OCI-LY1 (cell line): ENCODE measurements around the gene TAS2R3.

Experiments used
- CTCF ChIP-seq: fragments of 200-600 bp; sonication (generic), shearing (Covaris generic); IDR thresholded peaks from 2 replicates; pipeline ENCODE4 v1.5.1; 2017; ENCODE audit warnings: mild to moderate bottlenecking, antibody characterized with exemption, low read length, moderate library complexity, mixed read lengths
- EZH2 ChIP-seq: fragments of 200-600 bp; sonication (generic), shearing (Covaris generic); IDR thresholded peaks from 2 replicates; pipeline ENCODE4 v1.8.0; 2017; ENCODE audit warnings: borderline replicate concordance, mixed run types, mild to moderate bottlenecking, antibody characterized with exemption, low read length, moderate library complexity, mixed read lengths

DNA sequence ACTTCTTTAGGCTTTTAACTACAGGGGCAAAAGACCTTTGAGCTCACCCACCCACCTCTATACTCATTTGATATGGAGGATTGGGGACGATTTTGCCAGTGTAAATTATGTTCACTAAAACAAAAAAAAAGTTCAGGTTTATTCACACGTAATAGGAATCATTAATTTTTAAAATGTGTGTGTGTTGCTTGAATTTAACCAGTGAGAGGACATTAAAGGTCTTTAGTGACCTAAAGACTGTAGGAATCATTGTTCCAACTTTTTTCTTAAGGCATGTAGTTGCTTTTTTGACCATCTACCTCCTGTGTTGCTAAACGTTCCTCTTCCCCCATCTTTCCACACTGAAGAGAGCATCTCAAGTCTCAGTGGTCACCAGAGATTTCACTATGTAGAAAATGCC lies 24.6 kb upstream of the TAS2R3 start:
- TF ChIP-seq CTCF, result no peak
- TF ChIP-seq EZH2, result no peak
